Measurements from ENCODE around the gene TLCD5. TPM values are rescaled to one million over a fixed set of nuclear protein-coding genes. Genes with fewer than 3 reads are reported as not detected.
A peak's percentile ranks its signal among the peaks of the same experiment; 100 is the strongest.

Gene TLCD5
- total and polyA plus RNA-seq, 7 donors: 0.39 to 2.5 (median 0.71) TPM

GRCh38 chr11:120340529-120340928 lies 15.4 kb downstream of the TLCD5 start:
- no peaks in the 10 kb centered on the region for H3K9me3 ChIP-seq
- WGBS, 3 donors: 6 to 14% (median 8%) methylated on average over 2 of the region's 2 CpGs
- H3K36me3 ChIP-seq (ENCODE audit: insufficient read depth in 1 of 2, low read depth in 1 of 2): no peaks in the 10 kb centered on the region
- ATAC-seq: no peak
- H3K4me3 ChIP-seq: peak overlapping the region; percentile 96
- peaks cover 61% of the 10 kb centered on the region for H3K4me1 ChIP-seq
- TF ChIP-seq, protein P1, sequence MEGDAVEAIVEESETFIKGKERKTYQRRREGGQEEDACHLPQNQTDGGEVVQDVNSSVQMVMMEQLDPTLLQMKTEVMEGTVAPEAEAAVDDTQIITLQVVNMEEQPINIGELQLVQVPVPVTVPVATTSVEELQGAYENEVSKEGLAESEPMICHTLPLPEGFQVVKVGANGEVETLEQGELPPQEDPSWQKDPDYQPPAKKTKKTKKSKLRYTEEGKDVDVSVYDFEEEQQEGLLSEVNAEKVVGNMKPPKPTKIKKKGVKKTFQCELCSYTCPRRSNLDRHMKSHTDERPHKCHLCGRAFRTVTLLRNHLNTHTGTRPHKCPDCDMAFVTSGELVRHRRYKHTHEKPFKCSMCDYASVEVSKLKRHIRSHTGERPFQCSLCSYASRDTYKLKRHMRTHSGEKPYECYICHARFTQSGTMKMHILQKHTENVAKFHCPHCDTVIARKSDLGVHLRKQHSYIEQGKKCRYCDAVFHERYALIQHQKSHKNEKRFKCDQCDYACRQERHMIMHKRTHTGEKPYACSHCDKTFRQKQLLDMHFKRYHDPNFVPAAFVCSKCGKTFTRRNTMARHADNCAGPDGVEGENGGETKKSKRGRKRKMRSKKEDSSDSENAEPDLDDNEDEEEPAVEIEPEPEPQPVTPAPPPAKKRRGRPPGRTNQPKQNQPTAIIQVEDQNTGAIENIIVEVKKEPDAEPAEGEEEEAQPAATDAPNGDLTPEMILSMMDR (IDR thresholded peaks at IDR 0.05): no peak
- H3K27me3 ChIP-seq (ENCODE audit: insufficient read depth in 3 of 3, low read length in 2 of 3): no peaks in the 10 kb centered on the region
- H3K27ac ChIP-seq: peak overlapping the region; percentile 98
- intact Hi-C loops (cut with DNase I): no loop called here
- DNase-seq: no peak

GRCh38 chr11:120342226-120342625 lies 17.1 kb downstream of the TLCD5 start:
- H3K9me3 ChIP-seq: no peaks in the 10 kb centered on the region
- no peak overlapping the region for H3K27ac ChIP-seq
- peak overlapping the region; percentile 96 for H3K4me3 ChIP-seq
- DNase-seq: no peak
- peaks cover 75% of the 10 kb centered on the region for H3K4me1 ChIP-seq
- TF ChIP-seq, protein P1 (IDR thresholded peaks at IDR 0.05): no peak
- no peaks in the 10 kb centered on the region for H3K27me3 ChIP-seq (ENCODE audit: insufficient read depth in 3 of 3, low read length in 2 of 3)
- H3K36me3 ChIP-seq (ENCODE audit: insufficient read depth in 1 of 2, low read depth in 1 of 2): no peaks in the 10 kb centered on the region
- ATAC-seq: no peak
- intact Hi-C loops (cut with DNase I): no loop called here
- WGBS, 3 donors: 37 to 62% (median 58%) methylated on average over 3 of the region's 3 CpGs

- no peaks in the 10 kb centered on the region for H3K27me3 ChIP-seq (ENCODE audit: insufficient read depth in 3 of 3, low read length in 2 of 3)
- no peaks in the 10 kb centered on the region for H3K9me3 ChIP-seq
- H3K36me3 ChIP-seq (ENCODE audit: insufficient read depth in 1 of 2, low read depth in 1 of 2): no peaks in the 10 kb centered on the region
- peaks cover 78% of the 10 kb centered on the region for H3K4me1 ChIP-seq
- DNase-seq (no peak), ATAC-seq (no peak)
- H3K27ac ChIP-seq: no peak overlapping the region
- intact Hi-C loops (cut with DNase I): no loop called here
- peak overlapping the region; percentile 96 for H3K4me3 ChIP-seq
- 70 to 79% (median 73%) methylated on average over 3 of the region's 3 CpGs for WGBS, 3 donors
- TF ChIP-seq, protein P1 (IDR thresholded peaks at IDR 0.05): no peak
These were observed 17.6 kb downstream of the TLCD5 start for GRCh38 chr11:120342678-120343077.

- ATAC-seq (peak in 1 of 4 donors; percentile 23), DNase-seq (no peak)
- H3K36me3 ChIP-seq (ENCODE audit: insufficient read depth in 1 of 2, low read depth in 1 of 2): no peaks in the 10 kb centered on the region
- WGBS, 3 donors: 61 to 81% (median 66%) methylated on average over 2 of the region's 2 CpGs
- H3K4me3 ChIP-seq: peak overlapping the region; percentile 35
- peaks cover 84% of the 10 kb centered on the region for H3K4me1 ChIP-seq
- intact Hi-C loops (cut with DNase I): no loop called here
- TF ChIP-seq, protein P1 (IDR thresholded peaks at IDR 0.05): no peak
- no peaks in the 10 kb centered on the region for H3K27me3 ChIP-seq (ENCODE audit: insufficient read depth in 3 of 3, low read length in 2 of 3)
- peak overlapping the region; percentile 61 for H3K27ac ChIP-seq
- H3K9me3 ChIP-seq: no peaks in the 10 kb centered on the region
These were observed 18.3 kb downstream of the TLCD5 start for GRCh38 chr11:120343429-120343828.

DNA sequence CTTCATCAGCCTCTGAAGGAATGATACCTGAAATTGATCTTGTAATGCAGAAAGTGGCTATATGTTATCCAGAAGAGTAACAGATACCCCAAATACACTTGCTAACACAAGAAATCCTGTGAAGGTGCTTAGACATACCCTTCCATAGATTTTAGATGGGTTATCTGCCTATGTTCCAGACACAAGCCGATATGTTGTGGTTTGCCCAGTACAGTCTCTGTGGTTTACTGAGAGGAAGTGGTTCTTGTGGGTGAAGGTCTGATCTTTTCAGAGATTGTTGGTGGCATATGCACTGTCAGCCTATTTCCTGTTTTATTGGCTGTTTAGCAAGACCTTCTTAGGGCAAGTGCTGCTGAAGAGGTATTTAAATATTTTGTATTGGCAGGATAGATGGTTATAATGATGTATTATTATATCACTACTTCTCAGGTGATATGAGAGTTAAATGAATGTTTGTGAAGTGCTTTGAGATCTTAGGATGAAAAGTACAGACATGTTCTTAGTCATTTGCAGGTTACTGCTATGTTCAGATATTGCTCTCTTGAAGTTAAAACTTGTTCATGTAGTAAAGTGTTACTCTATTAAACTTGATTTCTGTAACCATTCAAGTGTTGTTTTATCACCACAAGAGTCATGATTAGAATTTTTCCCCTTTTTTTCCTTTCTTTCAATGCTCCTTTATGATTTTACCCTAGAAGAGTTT lies 19.4 kb downstream of the TLCD5 start:
- no peaks in the 10 kb centered on the region for H3K9me3 ChIP-seq
- intact Hi-C loops (cut with DNase I): no loop called here
- H3K36me3 ChIP-seq (ENCODE audit: insufficient read depth in 1 of 2, low read depth in 1 of 2): no peaks in the 10 kb centered on the region
- 59 to 75% (median 70%) methylated on average over 1 of the region's 1 CpG for WGBS, 3 donors
- ATAC-seq: peak in 2 of 4 donors; percentile 22 to 30
- peak overlapping the region; percentile 61 for H3K27ac ChIP-seq
- TF ChIP-seq, protein P1 (IDR thresholded peaks at IDR 0.05): no peak
- no peaks in the 10 kb centered on the region for H3K27me3 ChIP-seq (ENCODE audit: insufficient read depth in 3 of 3, low read length in 2 of 3)
- peaks cover 90% of the 10 kb centered on the region for H3K4me1 ChIP-seq
- no peak for DNase-seq
- H3K4me3 ChIP-seq: peak overlapping the region; percentile 32

Data from psoas muscle (tissue), 8 donors.